T-helper 2 cell treated with Interferon-gamma antibody and Interleukin-4, amounts not matched to agents 100 ng/mL and 5 ng/mL, for 36 hours (primary cell): ENCODE results near the gene MIEF1. TPM values are rescaled to one million over a fixed set of nuclear protein-coding genes. Genes with fewer than 3 reads are reported as not detected.

Source experiments
- intact Hi-C: fragments of 100-400 bp; cut with micrococcal nuclease; formaldehyde crosslinking; loops from one replicate; pipeline ENCODE4 v1.15.1; 2023
- total RNA-seq: library from RNA; stranded (reverse); gene quantifications from 2 replicates; pipeline ENCODE4 v1.2.3, GENCODE V29; 2022

MIEF1 gene
- total RNA-seq, 1 donor from 2014 or later: 39.4 TPM

DNA sequence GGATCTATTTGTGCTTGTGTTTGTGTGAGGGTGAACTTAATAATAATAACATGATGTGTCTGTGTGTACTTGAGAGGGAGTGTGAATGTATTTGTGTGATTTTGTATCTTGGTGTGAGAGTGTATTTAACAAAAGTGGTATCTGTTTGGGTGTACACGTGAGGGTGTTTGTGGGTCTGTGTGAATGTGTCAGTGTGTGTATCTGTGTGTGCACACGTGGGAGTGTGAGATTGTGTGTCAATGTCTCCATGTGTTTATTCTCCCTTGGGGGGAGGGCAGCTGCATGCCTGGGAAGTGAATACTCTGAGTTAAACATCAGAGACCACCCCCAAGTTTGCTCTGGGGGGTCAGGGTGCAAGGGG lies 45.5 kb downstream of the MIEF1 start:
- intact Hi-C loops: no loop called here

- intact Hi-C loops: no loop called here
Measured at GRCh38 chr22:39553429-39553828, 51.3 kb downstream of the MIEF1 start.

DNA sequence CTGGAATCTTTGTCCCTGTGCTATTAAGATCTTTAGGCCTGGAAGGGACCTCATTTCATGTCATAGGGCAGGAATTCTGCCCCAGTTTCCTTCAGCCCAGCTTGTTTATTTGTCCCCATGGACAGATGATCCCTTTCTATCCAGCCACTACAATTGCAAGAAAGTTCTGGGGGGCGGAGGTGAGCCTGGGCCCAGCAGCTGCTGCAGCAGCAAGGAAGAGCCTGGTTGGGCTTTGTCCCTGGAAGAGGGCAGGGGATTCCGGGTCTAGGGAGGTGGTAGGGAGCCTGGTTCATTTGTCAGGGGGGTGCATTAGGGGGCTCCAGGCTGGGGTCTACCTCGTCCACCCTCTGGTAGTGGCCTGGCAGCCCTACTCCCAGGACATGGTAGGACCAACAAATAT lies 52.1 kb downstream of the MIEF1 start:
- intact Hi-C loops: no loop called here

GRCh38 chr22:39556970-39557841 lies 55.1 kb downstream of the MIEF1 start:
- intact Hi-C loops: loop anchor here (5.0 kb wide), 1 partner anchor 465 kb away; no protein-coding TSS in a partner anchor

DNA sequence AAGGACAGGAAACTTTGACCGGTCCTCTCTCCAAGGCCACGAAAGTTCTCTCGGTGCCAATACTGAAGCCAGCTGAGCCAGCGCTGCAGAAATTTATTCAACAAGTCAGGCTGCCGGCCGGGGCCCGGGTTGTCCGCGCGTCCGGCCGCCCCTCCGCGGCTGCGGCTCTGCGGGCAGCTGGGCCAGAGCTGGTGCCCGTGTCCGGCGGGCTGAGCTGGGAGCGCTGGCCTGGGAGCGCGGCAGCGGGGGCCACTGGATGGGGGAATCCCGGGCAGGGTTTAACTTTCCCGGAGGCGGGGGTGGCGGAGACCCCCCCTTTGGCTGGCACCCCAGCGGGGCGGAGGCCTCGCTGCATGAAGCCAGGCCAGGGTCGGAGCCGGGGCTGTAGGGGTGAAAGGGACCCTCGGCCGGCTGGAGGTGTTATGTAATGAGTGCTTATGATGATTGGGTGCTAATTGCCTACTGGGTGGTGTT lies 56.2 kb downstream of the MIEF1 start:
- intact Hi-C loops: loop anchor here (5.0 kb wide), 1 partner anchor 464 kb away; no protein-coding TSS in a partner anchor

- intact Hi-C loops: loop anchor here (5.0 kb wide), 1 partner anchor 463 kb away; no protein-coding TSS in a partner anchor
Measured at GRCh38 chr22:39558950-39559349, 56.9 kb downstream of the MIEF1 start.

DNA sequence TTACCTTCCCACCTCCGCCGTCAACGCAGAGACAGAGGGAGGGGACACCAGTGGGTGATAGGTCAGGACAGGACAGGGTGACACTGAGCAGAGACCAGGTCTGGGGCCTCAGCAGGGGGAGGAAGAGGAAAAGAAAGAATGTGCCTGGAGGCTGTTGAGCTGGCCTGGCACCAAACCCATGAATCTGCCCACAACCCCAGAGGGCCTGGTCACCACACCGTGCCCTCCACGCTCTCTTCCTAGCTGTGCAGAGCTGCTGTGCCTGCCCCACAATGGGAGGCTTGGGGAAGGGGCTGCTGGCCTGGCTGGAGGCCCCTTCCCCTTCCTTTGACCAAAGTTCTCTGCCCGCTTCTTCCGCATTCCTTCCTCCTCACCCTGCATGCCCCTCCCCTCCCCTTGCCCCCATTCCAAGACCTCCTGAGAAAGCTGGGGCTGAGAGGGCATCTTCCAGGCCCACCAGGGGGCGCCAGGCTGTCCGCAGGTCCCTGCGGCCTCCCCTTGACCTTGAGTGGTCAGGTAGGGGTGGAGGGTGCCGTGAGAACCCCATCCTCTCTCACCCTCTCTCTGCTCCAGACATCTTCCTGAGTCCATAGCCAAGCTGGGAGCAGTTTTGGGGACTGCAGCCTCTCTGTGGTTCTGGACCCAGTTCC lies 57.5 kb downstream of the MIEF1 start:
- intact Hi-C loops: loop anchor here (5.0 kb wide), 1 partner anchor 463 kb away; no protein-coding TSS in a partner anchor

GRCh38 chr22:39560127-39560526 lies 58.0 kb downstream of the MIEF1 start:
- intact Hi-C loops: no loop called here

DNA sequence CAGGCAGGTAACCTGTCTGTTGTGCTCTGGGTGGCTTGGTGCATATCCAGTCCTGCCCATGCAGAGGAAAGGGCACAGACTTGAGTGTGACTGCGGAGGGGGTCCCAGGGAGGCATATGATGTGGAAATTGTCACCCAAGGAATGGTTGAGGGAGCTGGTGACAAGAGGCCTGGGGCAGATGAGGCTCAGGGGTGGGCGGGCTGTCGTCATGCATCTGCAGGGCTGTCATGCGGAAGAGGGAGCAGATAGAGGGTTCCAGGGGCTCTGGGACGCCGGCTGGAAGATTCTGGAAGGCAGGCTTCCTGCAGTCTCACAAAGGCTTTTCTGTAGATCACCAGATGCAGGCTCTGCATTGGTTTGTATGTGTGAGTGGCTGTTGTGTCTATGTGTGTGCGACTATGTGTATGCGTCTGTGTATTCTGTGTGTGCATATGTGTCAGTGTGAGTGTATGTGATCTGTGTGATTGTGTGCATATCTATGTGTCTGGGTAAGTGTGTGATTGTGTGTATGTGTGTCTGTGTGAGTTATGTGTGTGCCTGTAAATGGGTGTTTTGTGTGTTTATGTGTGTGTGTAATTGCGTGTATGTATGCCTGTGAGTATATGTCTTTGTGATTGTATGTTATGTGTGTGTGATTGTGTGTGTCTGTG lies 60.9 kb downstream of the MIEF1 start:
- intact Hi-C loops: no loop called here

- intact Hi-C loops: no loop called here
Measured at GRCh38 chr22:39563571-39564428, 61.7 kb downstream of the MIEF1 start.

- intact Hi-C loops: no loop called here
Measured at GRCh38 chr22:39565414-39565944, 63.4 kb downstream of the MIEF1 start.

- intact Hi-C loops: no loop called here
Measured at GRCh38 chr22:39567135-39567946, 65.3 kb downstream of the MIEF1 start.

Other genes with a start within 250 kb of the MIEF1 start
- gene RPL3, start 182.7 kb upstream of the MIEF1 start, total RNA-seq: 1,736 and 1,740 TPM in 2 replicates
- gene SYNGR1, start 152.3 kb upstream of the MIEF1 start, total RNA-seq: 0.30 and 0.32 TPM in 2 replicates
- gene TAB1, start 102.5 kb upstream of the MIEF1 start, total RNA-seq: 30.8 and 33.5 TPM in 2 replicates
- gene MGAT3, start 45.3 kb upstream of the MIEF1 start, total RNA-seq: 1.5 and 2.1 TPM in 2 replicates
- 277 and 284 TPM in 2 replicates for gene ATF4, start 18.3 kb downstream of the MIEF1 start, total RNA-seq
- 67.1 and 67.7 TPM in 2 replicates for gene RPS19BP1, start 30.5 kb downstream of the MIEF1 start, total RNA-seq
- gene CACNA1I, start 68.5 kb downstream of the MIEF1 start, total RNA-seq: 3.9 and 4.0 TPM in 2 replicates